Femur (tissue), 1 donor: ENCODE measurements around the gene SLC4A7.
"Not testable (repeated sequence)": the region's sequence is repeated elsewhere in the genome, so short reads cannot be mapped to it uniquely, and the experiment has no call there.

Experiments used
- DNase-seq: peaks from one replicate; pipeline ENCODE4 v3.0.0-alpha.2; 2017

Gene SLC4A7

DNA sequence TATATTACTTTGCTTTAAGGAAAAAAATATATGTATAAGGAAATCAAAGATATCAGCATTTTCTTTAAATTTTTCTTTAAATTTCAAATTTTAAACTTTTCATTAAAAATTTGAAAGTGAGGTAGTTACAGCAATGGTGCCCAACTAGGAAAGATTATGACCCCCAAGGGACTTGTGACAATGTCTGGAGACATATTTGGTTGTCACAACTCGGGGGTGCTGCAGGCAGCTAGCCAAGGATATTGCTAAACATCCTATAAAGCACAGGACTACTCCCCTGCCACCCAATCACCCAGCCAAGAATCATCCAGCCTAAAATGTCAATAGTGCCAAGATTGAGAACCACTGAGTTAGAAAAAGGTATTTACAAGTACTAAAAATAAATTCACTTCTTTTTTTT lies 57.3 kb downstream of the SLC4A7 start:
- DNase-seq = no peak

DNA sequence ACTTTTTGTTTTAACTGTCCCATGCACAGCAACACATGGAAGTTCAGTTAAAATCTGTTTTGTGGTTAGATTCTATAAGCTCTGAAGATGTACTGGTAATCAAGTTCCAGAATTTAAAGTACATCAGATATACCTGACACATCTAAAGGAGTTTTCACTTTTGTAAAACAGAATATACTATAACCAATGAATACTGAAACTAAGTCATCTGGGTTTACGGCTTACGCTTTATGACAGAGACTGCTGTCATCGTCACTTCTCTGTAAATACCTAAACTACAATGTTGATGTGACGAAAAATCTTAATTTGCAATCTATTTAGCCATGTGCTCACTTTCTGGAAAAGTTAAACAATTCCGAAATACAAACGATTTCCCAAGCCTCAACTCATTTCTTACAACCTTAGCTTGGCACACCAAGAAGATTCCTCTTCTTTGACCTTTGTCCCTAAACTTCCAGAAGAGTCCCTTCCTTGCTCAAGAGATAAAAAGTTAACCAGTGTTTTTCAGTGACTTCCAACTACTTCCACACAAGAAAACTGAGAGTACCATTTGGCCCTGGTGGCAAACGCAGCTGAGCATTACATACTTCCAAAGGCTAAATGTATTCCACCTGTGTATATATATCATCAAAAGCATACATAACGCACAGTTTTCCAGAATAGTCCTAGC lies 58.2 kb downstream of the SLC4A7 start:
- DNase-seq = no peak

DNA sequence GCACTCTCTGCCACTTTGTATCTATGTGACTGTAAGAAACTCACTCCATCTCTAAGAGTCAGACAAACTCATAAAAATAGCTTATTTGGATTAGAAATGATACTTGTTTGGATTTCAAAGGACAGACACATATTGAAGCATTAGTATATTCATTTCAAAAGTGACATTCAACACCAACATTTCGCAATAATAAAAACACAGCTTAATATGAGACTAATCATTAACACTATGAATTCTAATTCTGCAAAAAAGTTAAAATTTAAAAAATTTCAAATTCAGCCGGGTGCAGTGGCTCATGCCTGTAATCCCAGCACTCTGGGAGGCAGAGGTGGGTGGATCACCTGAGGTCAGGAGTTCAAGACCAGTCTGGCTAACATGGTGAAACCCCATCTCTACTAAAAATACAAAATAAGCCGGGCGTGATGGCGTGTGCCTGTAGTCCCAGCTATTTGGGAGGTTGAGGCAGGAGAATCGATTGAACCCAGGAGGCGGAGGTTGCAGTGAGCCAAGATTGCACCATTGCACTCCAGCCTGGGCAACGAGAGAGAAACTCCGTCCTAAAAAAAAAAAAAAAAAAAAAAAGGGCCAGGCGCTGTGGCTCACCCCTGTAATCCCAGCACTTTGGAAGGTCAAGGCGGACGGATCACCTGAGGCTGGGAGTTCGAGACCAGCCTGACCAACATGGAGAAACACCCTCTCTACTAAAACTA lies 59.2 kb downstream of the SLC4A7 start:
- not testable (repeated sequence) for DNase-seq

DNA sequence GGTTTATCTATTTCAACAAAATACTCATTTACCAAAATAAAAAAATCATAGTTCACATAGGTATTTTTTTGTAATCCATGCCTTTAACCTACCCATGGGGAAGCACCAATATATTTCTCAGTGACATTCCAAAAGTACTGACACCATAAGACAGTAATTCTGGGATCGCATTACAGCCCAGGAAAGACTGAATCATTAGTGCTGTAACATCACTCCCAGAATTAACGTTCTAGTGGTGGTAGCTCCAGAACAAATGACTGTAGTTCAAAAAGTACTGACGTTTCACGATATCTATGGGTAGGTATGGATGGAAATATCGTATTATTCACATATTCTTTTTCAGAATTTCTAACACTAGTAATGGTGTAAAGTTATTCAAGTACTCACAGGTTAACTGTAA lies 60.7 kb downstream of the SLC4A7 start:
- no peak for DNase-seq

DNA sequence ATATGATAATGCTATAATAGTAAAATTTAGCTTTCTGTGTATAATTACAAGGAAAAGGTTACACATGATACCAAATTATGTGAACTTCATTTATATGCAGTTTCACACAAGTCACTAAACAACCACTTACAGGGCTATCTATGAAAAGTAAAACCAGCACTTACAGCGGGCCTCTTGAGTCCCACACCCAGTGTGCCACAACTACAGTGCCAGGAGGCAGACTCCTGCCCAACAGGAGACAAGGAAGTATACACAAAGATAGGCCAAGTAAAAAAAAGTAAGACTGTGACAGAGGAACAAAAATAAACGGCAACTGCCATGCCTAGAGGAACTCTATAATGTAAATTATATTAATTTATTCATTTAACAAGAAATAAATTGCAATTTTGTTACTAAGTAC lies 61.6 kb downstream of the SLC4A7 start:
- DNase-seq = no peak

DNA sequence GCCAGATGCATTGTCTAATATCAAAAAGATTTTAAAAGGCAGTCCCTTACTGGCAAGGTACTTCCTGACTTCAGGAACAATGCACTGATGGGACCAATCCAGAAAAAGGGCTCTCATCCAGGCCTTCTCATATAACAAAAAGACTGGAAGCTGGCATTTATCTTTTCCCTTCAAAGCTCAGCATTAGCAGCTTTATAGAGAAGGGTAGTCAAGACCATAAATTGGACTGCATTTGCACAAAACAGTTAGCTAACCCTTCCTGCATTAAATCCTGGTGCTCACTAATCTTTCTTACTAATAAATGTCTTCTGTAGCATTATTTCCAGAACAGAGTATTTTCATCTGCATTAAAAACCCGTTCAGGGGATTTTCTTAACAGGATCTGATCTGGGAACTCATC lies 69.0 kb downstream of the SLC4A7 start:
- no peak for DNase-seq

DNA sequence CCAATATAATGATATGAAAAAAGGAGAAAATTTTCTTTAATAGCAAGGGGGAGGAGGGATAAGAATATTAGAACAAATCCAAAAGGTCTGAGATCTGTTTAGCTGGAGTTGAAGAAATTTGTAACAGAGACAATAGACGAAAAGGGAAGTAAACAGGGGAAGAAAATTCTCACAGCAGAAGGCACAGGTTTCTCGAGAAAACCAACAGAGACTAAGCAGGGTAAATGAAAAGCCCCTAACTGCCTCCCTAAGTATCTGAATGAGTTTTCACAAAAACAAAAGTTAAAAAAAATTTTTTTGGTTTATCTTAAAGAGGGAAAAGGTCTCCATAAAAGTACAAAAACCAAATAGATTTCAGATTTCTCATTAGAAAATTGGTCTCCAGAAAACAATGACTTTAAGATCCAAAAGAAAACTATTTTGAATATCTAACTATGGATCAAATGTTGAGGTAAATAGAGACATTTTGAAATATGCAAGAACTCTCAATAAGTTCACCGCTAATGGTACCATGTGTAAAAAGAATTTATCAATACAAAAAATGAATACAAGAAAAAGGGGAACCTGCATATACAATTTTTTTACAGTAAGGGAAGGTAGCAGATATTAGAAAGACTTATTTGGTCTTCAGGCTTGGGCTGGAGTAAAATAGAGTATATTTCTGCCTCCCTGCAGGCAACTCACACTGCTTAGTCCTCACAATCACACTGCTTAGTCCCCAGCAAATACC lies 91.1 kb downstream of the SLC4A7 start:
- DNase-seq = no peak

DNA sequence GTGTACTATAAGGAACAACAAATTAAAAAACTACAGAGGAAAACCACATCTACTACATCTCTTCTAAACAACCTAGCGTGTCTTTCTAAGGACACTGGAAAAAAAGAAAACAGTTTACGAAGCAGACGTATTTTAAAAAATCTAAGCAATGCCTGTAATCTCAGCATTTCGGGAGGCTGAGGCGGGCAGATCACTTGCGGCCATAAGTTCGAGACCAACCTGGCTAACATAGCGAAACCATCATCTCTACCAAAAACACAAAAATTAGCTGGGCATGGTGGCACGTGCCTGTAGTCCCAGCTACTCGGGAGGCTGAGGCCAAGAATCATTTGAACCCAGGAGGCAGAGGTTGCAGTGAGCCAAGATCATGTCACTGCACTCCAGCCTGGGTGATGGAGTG lies 91.8 kb downstream of the SLC4A7 start:
- DNase-seq = not testable (repeated sequence)

DNA sequence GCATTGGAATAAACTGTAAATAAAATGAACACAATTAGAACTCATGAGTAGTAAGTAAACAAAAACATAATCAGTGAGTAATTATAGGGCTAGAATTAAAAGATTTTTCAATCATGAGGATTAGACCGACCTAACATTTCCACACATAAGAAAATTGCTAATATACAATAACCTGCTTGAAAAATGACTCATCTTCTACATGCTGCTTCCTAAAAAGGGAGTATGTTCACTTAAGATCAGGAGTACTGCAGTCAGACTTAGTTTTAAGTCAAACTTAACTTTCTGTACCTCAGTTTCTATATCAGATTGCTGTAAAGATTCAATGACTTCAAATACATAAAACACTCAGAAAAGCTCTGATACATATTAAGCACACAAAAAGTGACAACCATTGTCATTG lies 92.4 kb downstream of the SLC4A7 start:
- DNase-seq = no peak

DNA sequence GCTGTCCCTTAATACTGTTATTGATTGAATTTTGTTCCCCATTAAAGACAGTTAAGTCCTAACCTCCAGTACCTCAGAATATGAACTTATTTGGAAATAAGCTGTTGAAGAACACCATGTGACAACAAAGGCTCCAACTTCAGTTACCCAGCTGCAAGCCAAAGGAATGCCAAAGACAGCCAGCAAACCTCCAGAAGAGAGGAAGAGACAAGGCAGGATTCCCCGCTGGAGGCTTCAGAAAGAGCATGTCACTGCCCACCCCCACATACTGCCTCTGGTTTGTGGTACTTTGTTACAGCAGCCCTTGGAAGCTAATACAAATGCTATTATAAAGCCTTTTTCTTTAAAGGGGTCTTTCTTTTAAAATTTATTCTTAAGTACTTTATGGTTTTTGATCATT lies 96.6 kb downstream of the SLC4A7 start:
- no peak for DNase-seq

DNA sequence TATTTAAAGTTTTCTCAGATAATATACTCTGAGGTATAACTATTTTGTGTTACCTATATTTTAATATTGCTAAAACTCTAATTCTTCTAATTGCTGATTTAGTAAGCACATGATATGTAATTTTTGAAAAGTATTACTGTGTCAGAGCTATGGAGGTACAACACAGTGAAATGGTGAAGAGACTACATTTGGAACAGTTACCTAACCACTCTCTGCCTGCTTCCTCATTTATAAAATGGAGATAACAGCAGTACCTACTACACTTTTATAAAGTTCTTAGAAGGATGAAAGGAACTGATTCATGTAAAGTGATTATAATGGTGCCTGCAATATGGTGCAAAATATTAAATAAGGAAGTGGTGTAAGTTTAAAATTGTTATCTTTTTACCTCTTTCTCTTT lies 98.7 kb downstream of the SLC4A7 start:
- DNase-seq = no peak

DNA sequence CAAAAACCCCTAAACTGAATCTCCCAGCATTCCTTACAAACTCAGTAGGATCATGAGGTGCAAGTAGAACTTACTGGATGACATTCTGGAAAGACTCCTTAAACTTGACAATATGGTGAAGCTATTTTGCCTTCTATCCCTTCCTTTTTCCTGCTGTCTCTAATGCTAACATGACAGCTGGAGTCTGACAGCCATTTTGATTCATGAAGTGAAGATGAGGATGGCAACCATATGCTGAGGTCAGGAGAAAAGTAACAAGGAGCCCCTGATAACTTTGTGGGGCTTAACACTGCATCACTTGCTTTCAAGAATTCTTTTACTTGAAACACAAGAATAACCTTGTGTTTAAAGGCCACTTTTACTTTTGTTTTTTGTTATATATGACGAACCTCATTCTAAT lies 100.0 kb downstream of the SLC4A7 start:
- DNase-seq = no peak

DNA sequence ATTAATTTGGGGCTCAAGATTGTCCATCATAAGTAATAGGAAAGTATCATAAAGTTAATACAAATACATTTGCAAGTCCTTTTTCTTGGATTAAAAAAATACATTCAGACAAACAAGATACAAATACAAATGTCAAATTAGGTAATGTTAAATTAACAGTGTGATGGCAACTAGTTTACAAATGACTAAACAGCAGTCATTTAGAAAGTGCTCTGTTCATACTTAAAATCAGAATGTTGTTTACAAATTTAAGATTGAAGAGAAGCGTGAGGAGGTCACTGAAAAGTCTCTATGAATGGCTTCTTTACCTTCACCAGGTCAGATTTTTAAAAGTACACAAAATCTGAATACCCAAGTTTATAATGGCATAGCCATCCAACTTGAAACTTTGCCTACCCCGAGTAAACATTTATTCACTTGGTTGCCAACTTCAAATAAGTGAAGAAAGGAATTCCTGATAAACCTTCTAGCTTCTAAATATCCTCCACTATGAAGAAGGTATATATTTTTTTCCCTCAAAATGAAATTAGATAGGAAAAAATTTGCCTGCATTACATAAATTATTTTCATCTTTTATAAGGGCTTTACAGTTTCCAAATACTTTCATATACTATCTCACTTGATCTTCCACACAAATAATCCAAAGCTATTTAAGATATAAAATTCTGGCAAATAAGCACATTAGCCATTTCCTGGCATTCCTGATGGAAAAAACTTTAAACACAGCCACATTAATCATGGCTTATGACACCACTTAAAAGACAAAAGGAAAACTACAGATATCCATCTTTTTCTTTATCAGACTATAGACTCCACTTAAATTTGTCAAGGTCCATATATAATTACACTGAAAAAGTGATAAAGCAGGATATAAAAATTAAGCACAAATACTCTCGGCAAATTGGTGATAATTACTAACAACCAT lies 103.5 kb downstream of the SLC4A7 start:
- no peak for DNase-seq

DNA sequence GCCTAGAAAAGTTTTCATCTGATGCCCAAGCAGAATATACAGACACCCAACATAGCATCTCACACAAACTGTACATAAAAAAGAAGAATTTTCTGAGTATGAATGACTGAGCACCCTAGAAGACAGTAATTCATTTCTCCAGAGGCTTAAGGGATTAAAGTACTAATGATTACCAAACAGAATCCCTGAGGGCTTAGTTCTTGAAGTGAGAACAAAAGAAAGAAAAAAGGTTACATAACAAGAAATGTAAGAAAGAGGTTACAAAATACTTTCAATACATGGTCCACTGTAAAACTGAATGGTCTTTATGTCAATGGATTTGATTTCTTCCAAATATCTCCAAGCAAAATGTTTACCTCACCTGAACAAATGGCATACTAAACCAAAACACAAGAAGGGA lies 105.9 kb downstream of the SLC4A7 start:
- no peak for DNase-seq

DNA sequence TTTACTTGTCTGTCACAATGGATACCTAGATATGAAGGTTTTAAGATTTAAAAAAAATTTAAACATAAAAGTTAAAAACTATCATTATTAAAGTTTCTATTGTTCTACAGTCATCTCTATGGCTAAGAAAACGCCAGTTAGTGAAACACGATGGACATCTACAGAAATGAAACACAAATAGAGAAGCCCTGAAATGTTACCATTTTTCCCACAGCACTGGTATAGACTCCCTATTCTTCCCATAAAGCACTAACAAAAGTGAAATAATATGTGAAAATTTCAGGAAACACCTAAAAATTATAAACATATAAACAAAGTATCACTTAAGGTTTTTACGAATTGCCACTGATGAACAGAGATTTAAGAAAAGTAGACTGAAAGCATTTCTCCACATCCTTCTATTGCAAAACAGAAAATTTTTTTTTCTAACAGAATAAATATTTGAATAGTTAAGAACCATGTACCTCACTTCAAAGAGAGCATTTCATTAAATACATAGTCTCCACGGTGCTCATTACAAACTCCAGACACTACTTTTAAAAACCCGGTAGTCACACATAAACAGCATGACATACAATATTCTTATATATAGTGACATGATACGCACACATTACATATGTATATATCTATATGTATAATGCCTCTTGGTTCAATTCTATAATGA lies 107.9 kb downstream of the SLC4A7 start:
- DNase-seq = no peak

DNA sequence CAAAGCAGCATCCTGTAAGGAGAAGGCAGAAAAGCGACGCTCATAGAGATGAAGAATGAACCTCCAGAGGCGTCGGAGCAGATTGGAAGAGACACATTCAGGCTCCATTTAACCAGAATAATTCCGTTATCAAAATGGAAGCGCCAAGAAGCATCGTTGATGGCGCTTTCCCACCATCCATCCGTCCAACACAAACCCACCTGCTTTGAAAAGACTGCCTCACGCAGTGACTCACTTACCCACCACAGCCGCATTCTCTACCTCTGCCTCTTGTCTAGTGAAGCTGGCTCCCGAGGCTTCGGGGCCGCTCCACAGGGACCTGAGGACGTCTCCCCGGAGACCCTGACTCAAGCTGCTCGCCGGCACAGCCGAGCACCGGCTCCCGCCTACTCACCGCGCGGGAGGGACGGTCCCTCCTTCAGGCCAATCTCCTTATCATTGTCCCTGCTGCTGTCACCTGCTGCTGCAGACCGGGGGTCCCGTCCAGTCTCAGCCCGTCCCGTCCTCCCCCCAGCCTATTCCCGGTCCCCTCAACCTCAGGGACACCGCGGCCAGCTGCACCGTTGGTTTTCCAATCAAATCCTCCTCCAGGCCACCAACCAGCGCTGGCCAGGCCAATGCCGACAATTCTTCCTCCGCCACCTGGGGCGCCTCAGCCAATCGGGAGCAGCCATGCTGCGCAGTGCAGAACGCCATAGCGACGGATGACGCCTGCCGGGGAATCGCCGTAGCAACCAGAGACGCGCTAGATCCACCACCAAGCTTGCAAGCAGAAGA lies 115.2 kb downstream of the SLC4A7 start, which contains the start of gene NEK10:
TSS of gene NEK10 (minus strand) at position 553 of the 777 bp plus-strand sequence. CDS start 16,501 bp downstream, outside the sequence.
- peak; percentile 95 for DNase-seq

DNA sequence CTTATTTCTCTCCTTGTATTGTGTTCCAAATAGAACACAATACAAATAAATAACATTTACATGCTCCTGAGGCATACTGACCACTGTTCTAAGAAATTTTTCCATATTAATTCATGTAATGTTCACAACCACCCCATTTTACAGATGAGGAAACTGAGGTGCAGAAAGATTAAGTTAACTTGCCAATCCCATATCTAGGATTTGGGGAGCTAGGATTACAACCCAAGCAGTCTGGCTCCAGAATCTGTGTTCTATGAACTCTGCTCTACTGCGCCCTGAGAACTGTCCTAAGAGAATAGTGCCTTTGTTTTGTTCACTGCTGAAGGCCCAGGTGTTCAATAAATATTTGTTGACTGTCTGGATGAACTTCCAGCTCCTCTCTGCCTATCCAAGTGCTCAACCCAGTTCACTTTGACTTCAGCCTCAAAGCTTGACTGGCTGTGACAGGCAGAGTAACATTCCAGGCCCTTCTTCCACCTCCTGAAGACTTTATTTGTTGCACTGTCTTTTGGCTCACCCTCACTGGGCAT lies 118.1 kb downstream of the SLC4A7 start:
- no peak for DNase-seq

DNA sequence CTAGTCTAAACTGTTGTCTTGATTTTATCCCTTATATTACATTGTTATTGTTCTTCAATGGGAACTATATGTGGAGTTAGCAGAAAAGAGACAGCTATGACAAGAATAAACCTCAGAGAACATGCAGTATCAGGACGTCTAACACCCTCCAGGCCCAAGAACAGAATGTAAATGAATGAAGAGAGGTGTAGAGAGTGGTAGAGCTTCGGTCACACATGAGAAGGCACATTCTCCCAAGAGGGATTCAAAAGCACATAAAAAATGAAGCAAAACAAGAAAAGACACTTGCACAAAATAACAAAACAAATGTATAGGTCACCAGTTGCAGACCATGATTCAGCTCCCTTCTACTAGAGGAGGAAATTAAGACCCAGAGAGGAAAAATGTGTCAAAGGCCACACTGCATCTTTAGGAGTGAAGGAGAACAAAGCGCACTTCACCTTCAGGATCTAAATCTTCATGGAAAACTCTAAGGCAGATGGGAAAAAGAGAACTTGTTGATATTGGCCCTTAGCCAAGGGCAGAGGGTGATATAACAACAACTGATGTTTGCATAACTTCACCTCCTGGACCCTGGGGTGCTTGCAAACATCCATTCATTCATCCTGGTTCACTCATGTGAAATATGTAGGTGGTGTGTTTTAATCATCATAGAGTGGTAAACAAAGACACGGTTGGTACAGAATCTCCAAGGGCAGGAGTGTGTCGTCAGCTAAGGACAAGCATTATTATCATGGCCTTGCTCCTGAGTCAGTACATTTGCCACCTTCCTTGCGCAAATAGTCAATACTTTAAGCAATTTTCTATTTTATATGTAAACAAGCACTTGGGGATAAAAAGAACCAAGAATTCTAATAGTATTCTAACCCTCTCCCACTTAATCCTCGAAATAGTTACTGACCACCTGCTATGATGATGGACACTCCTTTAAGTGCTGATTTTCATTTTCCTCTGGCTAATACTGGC lies 123.8 kb downstream of the SLC4A7 start:
- no peak for DNase-seq

DNA sequence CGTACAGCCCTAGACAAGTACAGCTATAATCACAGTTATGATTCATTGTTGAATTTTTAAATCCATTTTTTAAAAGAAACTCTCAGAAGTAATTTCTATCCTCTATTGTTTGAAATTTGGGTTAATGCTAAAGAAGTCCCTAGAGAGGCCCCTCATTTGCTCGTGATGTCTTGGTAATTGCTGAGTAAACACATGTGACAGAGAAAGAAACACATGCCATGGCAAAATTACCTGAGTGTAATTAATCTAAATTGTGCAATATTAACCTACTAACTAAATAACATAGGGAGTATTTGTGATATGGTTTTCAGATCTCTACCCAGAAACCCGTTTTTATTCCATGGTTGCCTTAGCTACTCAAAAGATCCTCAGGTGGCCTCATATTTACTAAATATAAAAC lies 125.8 kb downstream of the SLC4A7 start:
- no peak for DNase-seq
